Measurements from ENCODE around the gene ZNF407.

- no peak for TF ChIP-seq CTCF (IDR thresholded peaks at IDR 0.05; ENCODE audit: insufficient read depth, low read length, poor library complexity, severe bottlenecking)
- TF ChIP-seq EZH2phosphoT487 (conservative IDR thresholded peaks at IDR 0.05; ENCODE audit: low read length) = no peak
Observed at GRCh38 chr18:74766251-74766650, 168.6 kb downstream of the ZNF407 start.
